WTC11 (cell line): Measurements from ENCODE around the gene C11orf21. TPM values are rescaled to one million over a fixed set of nuclear protein-coding genes. Genes with fewer than 3 reads are reported as not detected.

Experiments
- total RNA-seq: library from RNA; stranded (reverse); gene quantifications from 3 replicates; pipeline ENCODE4 v1.2.3, GENCODE V29; 2021

The C11orf21 gene
- total RNA-seq, 1 experiment from 2014 or later = 0.24 TPM

Other genes starting within 250 kb of the C11orf21 start
- 1.5 to 2.7 TPM (median 2.6 TPM) in 3 replicates for gene IGF2, start 162.5 kb downstream of the C11orf21 start, total RNA-seq
- 0.44 to 0.62 TPM in 2 of 3 replicates, not detected in the other for gene INS, start 140.7 kb downstream of the C11orf21 start, total RNA-seq
- gene TH, start 130.1 kb downstream of the C11orf21 start, total RNA-seq = 0.16 TPM in 1 of 3 replicates, not detected in the others
- 0.24 to 0.73 TPM (median 0.64 TPM) in 3 replicates for gene ASCL2, start 31.3 kb downstream of the C11orf21 start, total RNA-seq
- 0.39 TPM in 1 of 3 replicates, not detected in the others for gene TSPAN32, start 95 bp upstream of the C11orf21 start, total RNA-seq
- 237 to 244 TPM (median 241 TPM) in 3 replicates for gene CD81, start 75.4 kb upstream of the C11orf21 start, total RNA-seq
- gene TSSC4, start 98.8 kb upstream of the C11orf21 start, total RNA-seq = 41.2 to 45.8 TPM (median 41.4 TPM) in 3 replicates
- gene TRPM5, start 142.6 kb upstream of the C11orf21 start, total RNA-seq = 0.07 to 0.09 TPM in 2 of 3 replicates, not detected in the other
- 2.5 to 4.3 TPM (median 4.0 TPM) in 3 replicates for gene KCNQ1, start 143.1 kb upstream of the C11orf21 start, total RNA-seq